Inflammatory macrophage treated with lipopolysaccharide for 1 hour (primary cell): Measurements from ENCODE around the gene SEC11C.

Experiments used
- DNase-seq, 2 donors: peaks; one replicate each; pipeline ENCODE4 v3.0.0-alpha.2; 2020 to 2022

SEC11C gene

GRCh38 chr18:59145055-59145454 lies 5.4 kb downstream of the SEC11C start:
- DNase-seq, result no peak

- DNase-seq, result no peak
Observed at GRCh38 chr18:59148192-59148591, 8.5 kb downstream of the SEC11C start.

- no peak for DNase-seq
Observed at GRCh38 chr18:59149007-59149406, 9.3 kb downstream of the SEC11C start.

GRCh38 chr18:59149416-59149815 lies 9.7 kb downstream of the SEC11C start:
- no peak for DNase-seq

GRCh38 chr18:59150236-59150635 lies 10.6 kb downstream of the SEC11C start:
- DNase-seq, result no peak

GRCh38 chr18:59155153-59155552 lies 15.5 kb downstream of the SEC11C start:
- DNase-seq, result no peak

GRCh38 chr18:59156316-59156715 lies 16.6 kb downstream of the SEC11C start:
- no peak for DNase-seq

GRCh38 chr18:59159265-59159664 lies 19.6 kb downstream of the SEC11C start:
- DNase-seq, result no peak

GRCh38 chr18:59159986-59160385 lies 20.3 kb downstream of the SEC11C start:
- DNase-seq, result no peak

- DNase-seq, result no peak
Observed at GRCh38 chr18:59172664-59173249, 33.1 kb downstream of the SEC11C start.

- DNase-seq, result no peak
Observed at GRCh38 chr18:59177485-59177884, 37.8 kb downstream of the SEC11C start.

- DNase-seq, result no peak
Observed at GRCh38 chr18:59180150-59180845, 40.6 kb downstream of the SEC11C start.

- no peak for DNase-seq
Observed at GRCh38 chr18:59182673-59183072, 43.0 kb downstream of the SEC11C start.

- DNase-seq, result no peak
Observed at GRCh38 chr18:59189008-59189407, 49.3 kb downstream of the SEC11C start.

- DNase-seq, result no peak
Observed at GRCh38 chr18:59189746-59190145, 50.1 kb downstream of the SEC11C start.

GRCh38 chr18:59196161-59196725 lies 56.6 kb downstream of the SEC11C start:
- DNase-seq, result no peak

- DNase-seq, result no peak
Observed at GRCh38 chr18:59197636-59198035, 58.0 kb downstream of the SEC11C start.

- no peak for DNase-seq
Observed at GRCh38 chr18:59198215-59198614, 58.5 kb downstream of the SEC11C start.

GRCh38 chr18:59200787-59201186 lies 61.1 kb downstream of the SEC11C start:
- DNase-seq, result no peak

- DNase-seq, result no peak
Observed at GRCh38 chr18:59202258-59202820, 62.7 kb downstream of the SEC11C start.

GRCh38 chr18:59207506-59207905 lies 67.8 kb downstream of the SEC11C start:
- DNase-seq, result no peak
